Measurements from ENCODE around the gene PVR.
"Not testable (repeated sequence)": the region's sequence is repeated elsewhere in the genome, so short reads cannot be mapped to it uniquely, and the experiment has no call there.

PVR gene

GRCh38 chr19:44643605-44644401 lies at the start of gene PVR:
Gene PVR, plus strand, starts transcription at chr19:44643910. Its CDS starts 187 bp downstream, at chr19:44644097.
- no peak for DNase-seq

- DNase-seq, result no peak
Measured at GRCh38 chr19:44596428-44597130, 47.1 kb upstream of the PVR start.

- no peak for DNase-seq
Measured at GRCh38 chr19:44597131-44597491, 46.6 kb upstream of the PVR start.

- no peak for DNase-seq
Measured at GRCh38 chr19:44598355-44598754, 45.4 kb upstream of the PVR start.

- no peak for DNase-seq
Measured at GRCh38 chr19:44598880-44599279, 44.8 kb upstream of the PVR start.

- no peak for DNase-seq
Measured at GRCh38 chr19:44600466-44600865, 43.2 kb upstream of the PVR start.

GRCh38 chr19:44602081-44602480 lies 41.6 kb upstream of the PVR start:
- DNase-seq, result no peak

- DNase-seq, result no peak
Measured at GRCh38 chr19:44603201-44603945, 40.3 kb upstream of the PVR start.

GRCh38 chr19:44604241-44604640 lies 39.5 kb upstream of the PVR start:
- no peak for DNase-seq

- no peak for DNase-seq
Measured at GRCh38 chr19:44605547-44605946, 38.2 kb upstream of the PVR start.

GRCh38 chr19:44607049-44607448 lies 36.7 kb upstream of the PVR start:
- no peak for DNase-seq

GRCh38 chr19:44607917-44608316 lies 35.8 kb upstream of the PVR start:
- no peak for DNase-seq

GRCh38 chr19:44608391-44608821 lies 35.3 kb upstream of the PVR start:
- DNase-seq, result no peak

- DNase-seq, result no peak
Measured at GRCh38 chr19:44609219-44609618, 34.5 kb upstream of the PVR start.

GRCh38 chr19:44610497-44610896 lies 33.2 kb upstream of the PVR start:
- DNase-seq, result not testable (repeated sequence)

GRCh38 chr19:44611812-44612295 lies 31.9 kb upstream of the PVR start:
- no peak for DNase-seq

- DNase-seq, result no peak
Measured at GRCh38 chr19:44613295-44614178, 30.2 kb upstream of the PVR start, which contains the start of gene IGSF23. Gene IGSF23, plus strand, starts transcription at chr19:44613563. Its CDS starts 83 bp downstream, at chr19:44613646.

- DNase-seq, result no peak
Measured at GRCh38 chr19:44614313-44614712, 29.4 kb upstream of the PVR start.

- no peak for DNase-seq
Measured at GRCh38 chr19:44615863-44616247, 27.9 kb upstream of the PVR start.

- no peak for DNase-seq
Measured at GRCh38 chr19:44617110-44617880, 26.4 kb upstream of the PVR start.

GRCh38 chr19:44618640-44619357 lies 24.9 kb upstream of the PVR start:
- DNase-seq, result no peak

Measured in NCI-H2107 (cell line).